ENCODE measurements around the gene CACNG1. TPM values are rescaled to one million over a fixed set of nuclear protein-coding genes. Genes with fewer than 3 reads are reported as not detected.

CACNG1 gene
- polyA plus RNA-seq, 1 donor (not counting 4 experiments of a cell fraction or from before 2014, with no cell fraction given): not detected

DNA sequence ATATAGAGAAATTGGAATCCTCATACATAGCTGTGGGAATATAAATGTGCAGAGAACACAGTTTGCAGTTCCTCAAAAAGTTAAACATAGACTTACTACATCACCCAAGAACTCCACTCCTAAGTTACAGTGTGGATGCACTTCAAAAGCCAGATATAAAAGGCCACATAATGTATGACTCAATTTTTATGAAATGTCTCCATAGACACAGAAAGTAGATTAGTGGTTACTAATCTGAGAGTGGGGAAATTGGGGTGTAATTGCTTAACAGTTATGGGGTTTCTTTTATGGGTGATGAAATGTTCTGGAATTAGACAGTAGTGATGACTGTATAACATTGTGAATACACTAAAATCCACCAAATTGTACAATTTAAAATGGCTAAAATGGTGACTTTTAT lies 60.9 kb downstream of the CACNG1 start:
- Histone ChIP-seq H2AFZ (ENCODE audit: control insufficient read depth, low read length) (no peak overlapping the region), H3K4me2 (ENCODE audit: control insufficient read depth, extremely low read depth, insufficient read depth, low read depth, low read length) (no peak overlapping the region), H3K79me2 (ENCODE audit: control insufficient read depth, insufficient read depth, low read length) (peaks cover 7% of the 10 kb centered on the region), H3K4me3 (ENCODE audit: control insufficient read depth in 2 of 3, extremely low read depth in 1 of 3, insufficient read depth in 2 of 3, low read depth in 1 of 3, low read length in 3 of 3) (no peak overlapping the region), H3K9me3 (ENCODE audit: control insufficient read depth, low read depth, low read length) (no peaks in the 10 kb centered on the region), H3K27me3 (ENCODE audit: control insufficient read depth, extremely low read depth, insufficient read depth, low read length) (no peaks in the 10 kb centered on the region), H3K4me1 (ENCODE audit: control insufficient read depth, extremely low read depth, insufficient read depth, low read length) (no peaks in the 10 kb centered on the region), H3K27ac (ENCODE audit: control insufficient read depth, insufficient read depth, low read length) (peak overlapping the region; percentile 60), H3K9me1 (ENCODE audit: control insufficient read depth, extremely low read depth, insufficient read depth, low read length) (peaks cover 2% of the 10 kb centered on the region), H3K36me3 (ENCODE audit: control insufficient read depth in 2 of 2, extremely low read depth in 1 of 2, insufficient read depth in 2 of 2, low read length in 2 of 2) (peaks cover 12 to 17% of the 10 kb centered on the region in 2 experiments), H3K9ac (ENCODE audit: control insufficient read depth, extremely low read depth, insufficient read depth, low read length) (no peak overlapping the region), H4K20me1 (ENCODE audit: control insufficient read depth, extremely low read depth, insufficient read depth, low read length) (no peaks in the 10 kb centered on the region)
- TF ChIP-seq, protein P1, sequence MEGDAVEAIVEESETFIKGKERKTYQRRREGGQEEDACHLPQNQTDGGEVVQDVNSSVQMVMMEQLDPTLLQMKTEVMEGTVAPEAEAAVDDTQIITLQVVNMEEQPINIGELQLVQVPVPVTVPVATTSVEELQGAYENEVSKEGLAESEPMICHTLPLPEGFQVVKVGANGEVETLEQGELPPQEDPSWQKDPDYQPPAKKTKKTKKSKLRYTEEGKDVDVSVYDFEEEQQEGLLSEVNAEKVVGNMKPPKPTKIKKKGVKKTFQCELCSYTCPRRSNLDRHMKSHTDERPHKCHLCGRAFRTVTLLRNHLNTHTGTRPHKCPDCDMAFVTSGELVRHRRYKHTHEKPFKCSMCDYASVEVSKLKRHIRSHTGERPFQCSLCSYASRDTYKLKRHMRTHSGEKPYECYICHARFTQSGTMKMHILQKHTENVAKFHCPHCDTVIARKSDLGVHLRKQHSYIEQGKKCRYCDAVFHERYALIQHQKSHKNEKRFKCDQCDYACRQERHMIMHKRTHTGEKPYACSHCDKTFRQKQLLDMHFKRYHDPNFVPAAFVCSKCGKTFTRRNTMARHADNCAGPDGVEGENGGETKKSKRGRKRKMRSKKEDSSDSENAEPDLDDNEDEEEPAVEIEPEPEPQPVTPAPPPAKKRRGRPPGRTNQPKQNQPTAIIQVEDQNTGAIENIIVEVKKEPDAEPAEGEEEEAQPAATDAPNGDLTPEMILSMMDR (optimal IDR thresholded peaks at IDR 0.05 in 1 of 3, IDR thresholded peaks at IDR 0.05 in 1 of 3, conservative IDR thresholded peaks at IDR 0.05 in 1 of 3; ENCODE audit: extremely low read depth in 1 of 3, insufficient read depth in 2 of 3, low read length in 3 of 3): no peak
- no peak for DNase-seq (ENCODE audit: low read depth, low spot score)
- FAIRE-seq: no peak
- dilution Hi-C loops (cut with MboI; ENCODE audit: extremely low pct_ligation_motif_present, low sequenced_read_pairs): no loop called here

Other genes starting within 250 kb of the CACNG1 start
- gene CACNG5, start 209.4 kb upstream of the CACNG1 start, polyA plus RNA-seq: not detected in 3 replicates
- gene CACNG4, start 79.8 kb upstream of the CACNG1 start, polyA plus RNA-seq: 0.01 to 0.03 TPM in 2 of 3 replicates, not detected in the other
- 11.7 to 18.2 TPM (median 13.5 TPM) in 3 replicates for gene HELZ, start 200.6 kb downstream of the CACNG1 start, polyA plus RNA-seq

Measured in keratinocyte (primary cell).